22Rv1 (cell line): Measurements from ENCODE around the gene PDE6G.

Experiments
- H3K27ac ChIP-seq: fragments of 450-650 bp; 2 replicates; pipeline ENCODE4 v1.5.1; 2017
- ZFX ChIP-seq: fragments of 450-650 bp; IDR thresholded peaks from 2 replicates; pipeline ENCODE4 v1.6.1; 2017; ENCODE audit warnings: antibody characterized with exemption, borderline replicate concordance
- TF ChIP-seq, protein P1 (sequence below): fragments of 450-650 bp; IDR thresholded peaks from 2 replicates; pipeline ENCODE4 v1.5.1; 2017; ENCODE audit warnings: mild to moderate bottlenecking

The PDE6G gene

DNA sequence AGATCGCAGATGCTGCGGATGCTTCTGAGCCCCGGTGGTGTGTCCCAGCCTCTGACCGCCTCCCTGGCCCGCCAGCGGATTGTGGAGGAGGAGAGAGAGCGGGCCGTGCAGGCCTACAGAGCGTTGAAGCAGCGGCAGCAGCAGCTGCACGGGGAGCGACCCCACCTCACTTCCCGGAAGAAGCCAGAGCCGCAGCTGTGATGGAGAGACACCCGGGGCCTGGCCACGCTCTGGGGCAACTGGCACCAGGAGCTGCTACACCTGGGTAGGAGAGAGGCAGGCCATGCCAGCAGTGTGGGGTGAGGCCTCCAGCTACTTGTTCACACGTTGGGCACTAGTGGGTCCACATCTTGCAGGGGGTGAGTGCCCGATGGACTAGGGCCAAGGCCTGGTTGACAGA, 16.2 kb upstream of the PDE6G start:
- TF ChIP-seq, protein P1, sequence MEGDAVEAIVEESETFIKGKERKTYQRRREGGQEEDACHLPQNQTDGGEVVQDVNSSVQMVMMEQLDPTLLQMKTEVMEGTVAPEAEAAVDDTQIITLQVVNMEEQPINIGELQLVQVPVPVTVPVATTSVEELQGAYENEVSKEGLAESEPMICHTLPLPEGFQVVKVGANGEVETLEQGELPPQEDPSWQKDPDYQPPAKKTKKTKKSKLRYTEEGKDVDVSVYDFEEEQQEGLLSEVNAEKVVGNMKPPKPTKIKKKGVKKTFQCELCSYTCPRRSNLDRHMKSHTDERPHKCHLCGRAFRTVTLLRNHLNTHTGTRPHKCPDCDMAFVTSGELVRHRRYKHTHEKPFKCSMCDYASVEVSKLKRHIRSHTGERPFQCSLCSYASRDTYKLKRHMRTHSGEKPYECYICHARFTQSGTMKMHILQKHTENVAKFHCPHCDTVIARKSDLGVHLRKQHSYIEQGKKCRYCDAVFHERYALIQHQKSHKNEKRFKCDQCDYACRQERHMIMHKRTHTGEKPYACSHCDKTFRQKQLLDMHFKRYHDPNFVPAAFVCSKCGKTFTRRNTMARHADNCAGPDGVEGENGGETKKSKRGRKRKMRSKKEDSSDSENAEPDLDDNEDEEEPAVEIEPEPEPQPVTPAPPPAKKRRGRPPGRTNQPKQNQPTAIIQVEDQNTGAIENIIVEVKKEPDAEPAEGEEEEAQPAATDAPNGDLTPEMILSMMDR = no peak
- TF ChIP-seq ZFX = no peak
- H3K27ac ChIP-seq = no peak overlapping the region

DNA sequence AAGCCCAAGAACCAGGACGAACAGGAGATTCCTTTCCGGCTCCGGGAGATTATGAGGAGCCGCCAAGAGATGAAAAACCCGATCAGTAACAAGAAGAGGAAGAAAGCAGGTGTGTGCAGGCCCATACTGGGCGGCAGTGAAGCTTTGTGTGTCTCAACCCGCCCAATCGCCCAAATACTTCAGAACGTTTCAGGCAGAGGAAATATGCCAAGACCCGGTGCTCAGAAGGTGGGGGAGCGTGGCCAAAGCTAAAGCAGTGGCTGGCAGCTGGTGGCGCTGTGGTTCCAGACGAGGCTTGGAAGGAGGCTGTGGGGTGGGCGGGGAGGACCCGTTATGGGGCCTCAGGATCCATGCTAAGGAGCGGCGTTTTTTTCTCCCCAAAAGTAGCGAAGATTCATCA, 11.4 kb upstream of the PDE6G start:
- TF ChIP-seq, protein P1 = 0 out of 2 replicates have a peak, but pooled peaks have one; percentile 9
- TF ChIP-seq ZFX = no peak
- H3K27ac ChIP-seq = peak overlapping the region; percentile 84

DNA sequence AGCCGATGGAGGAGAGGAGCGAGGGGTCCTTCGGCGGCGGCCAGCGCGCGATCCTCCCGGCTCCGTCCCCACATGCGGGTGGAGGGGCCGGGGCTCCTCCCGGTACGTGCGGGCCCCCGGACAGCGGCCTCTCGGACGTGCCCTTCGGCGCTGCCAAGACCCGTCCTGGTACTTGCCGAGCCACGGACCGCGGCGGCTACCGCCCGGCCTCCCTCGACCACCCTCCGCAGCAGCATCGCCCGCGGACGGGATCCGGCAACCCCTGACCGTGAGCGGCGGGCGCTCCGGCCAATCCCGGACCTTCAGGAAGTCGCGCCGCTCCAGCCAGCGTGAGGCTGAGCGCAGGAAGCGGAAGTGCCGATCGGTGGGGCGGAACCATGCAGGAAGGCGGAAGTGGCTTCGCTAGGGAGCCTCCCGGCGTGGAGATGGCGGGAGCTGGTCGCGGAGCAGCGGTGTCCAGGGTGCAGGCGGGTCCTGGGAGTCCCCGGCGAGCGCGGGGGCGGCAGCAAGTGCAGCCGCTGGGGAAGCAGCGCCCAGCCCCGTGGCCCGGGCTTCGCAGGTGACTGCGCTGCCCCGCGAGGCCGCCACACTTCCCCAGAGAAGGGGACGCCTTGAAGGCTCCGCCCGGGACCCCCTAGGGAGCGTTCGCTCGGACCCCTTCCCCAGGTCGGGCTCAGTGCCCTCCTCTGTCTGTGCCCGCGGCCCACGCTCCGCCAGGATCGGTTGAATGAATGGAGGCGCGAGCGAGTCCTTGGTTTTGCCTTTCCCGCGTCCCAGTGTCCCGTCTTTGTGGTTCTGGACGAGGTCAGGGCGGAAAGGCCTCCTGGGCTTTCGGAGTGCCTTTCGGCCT, 10.2 kb upstream of the PDE6G start, which contains the start of the genes CCDC137 and OXLD1:
CCDC137 (plus strand) TSS at position 396 of the 850 bp plus-strand sequence; CDS start at position 426, 30 bp downstream.
OXLD1 (minus strand) TSS at position 264 of the 850 bp plus-strand sequence; CDS start at position 236, 28 bp downstream.
- TF ChIP-seq, protein P1 = no peak
- TF ChIP-seq ZFX = no peak
- H3K27ac ChIP-seq = peak within 1 kb of the TSS; percentile 84

DNA sequence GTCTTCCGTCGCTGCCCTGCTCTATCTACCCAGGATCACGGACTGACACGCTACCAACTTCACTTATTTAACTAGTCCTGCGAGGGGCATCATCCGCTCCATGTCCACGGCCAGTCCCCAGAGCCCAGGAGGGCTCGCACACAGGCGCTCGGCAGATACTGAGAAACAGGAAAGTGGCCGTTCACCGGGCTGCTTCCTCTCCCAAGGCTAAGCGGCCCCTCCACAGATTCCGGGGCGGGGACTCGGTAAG, 9.7 kb upstream of the PDE6G start:
- H3K27ac ChIP-seq = peak overlapping the region; percentile 84
- TF ChIP-seq, protein P1 = no peak
- no peak for TF ChIP-seq ZFX

DNA sequence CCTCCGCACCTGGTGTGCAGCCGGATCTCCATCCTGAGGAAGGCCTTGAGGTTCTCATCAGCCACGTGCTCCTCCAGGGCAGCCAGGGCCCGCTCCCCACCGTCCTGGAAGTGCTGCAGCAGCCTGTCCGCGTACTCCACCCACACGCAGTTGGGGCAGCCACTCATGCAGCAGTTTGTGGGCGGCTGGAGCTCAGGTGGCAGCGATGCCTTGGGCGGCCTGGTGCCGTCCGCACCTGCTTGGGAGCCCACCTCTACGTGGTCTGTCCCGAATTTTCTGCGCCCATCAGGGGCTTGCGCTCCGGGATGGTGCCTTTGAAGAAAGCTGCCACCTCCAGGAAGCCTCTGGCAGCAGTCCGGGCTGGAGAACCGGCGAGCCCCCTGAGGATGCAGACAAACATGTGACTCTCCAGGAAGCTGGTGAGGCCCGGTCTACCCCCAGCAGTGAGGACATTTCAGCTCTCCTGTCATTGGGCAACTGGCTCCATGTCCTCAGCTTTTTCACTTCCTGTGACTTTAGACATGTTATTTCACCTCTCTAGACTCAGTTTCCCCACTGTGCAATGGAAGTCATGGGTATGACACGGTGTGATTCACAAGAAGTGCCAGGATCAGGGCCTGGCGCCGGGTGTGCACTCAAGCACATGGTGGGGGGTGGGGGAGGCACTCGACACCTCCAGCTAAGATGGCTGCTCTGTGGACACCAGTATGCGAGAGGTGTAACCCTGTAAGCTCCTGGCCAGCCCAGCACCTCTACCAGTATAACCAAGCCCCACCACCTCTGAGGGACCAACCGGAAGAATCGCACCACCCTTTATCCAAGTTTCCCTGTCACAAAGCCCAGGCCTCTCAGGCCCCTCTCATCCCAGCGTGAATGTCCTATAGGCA, 9.1 kb upstream of the PDE6G start:
- H3K27ac ChIP-seq = peak overlapping the region; percentile 84
- TF ChIP-seq, protein P1 = no peak
- TF ChIP-seq ZFX = no peak

DNA sequence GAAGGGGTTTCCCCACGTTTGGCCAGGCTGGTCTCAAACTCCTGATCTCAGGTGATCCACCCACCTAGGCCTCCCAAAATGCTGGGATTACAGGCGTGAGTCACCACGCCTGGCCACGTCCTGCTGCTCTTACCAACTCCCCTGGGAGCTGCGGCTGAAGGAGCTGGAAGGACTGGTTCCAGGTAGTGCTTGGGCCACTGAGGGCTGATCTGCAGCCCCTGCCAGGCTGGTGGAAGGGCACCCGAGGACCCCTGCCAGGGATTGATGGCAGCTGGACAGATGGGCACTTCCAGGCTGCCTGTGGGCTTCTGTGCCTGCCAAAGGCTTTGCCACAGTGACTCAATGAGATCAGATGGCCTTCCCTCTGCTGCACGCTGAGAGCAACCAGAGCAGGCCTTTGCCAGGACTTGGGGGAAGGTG, 7.7 kb upstream of the PDE6G start:
- TF ChIP-seq, protein P1 = no peak
- TF ChIP-seq ZFX = no peak
- H3K27ac ChIP-seq = peak overlapping the region; percentile 34

DNA sequence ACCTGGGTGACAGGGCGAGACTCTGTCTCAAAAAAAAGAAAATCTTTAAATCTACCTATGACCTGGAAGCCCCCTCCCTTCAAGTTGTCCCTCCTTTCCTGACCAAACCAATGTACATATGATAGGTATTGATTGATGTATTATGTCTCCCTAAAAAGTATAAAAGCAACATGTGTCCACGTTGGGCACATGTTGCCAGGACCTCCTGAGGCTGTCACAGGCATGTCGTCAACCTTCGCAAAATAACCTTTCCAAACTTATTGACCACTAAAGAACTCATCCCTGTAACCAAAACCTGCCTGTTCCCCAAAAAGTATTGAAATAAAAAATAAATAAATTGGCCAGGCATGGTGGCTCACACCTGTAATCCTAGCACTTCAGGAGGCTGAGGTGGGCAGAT, 5.7 kb upstream of the PDE6G start:
- no peak overlapping the region for H3K27ac ChIP-seq
- no peak for TF ChIP-seq ZFX
- TF ChIP-seq, protein P1 = no peak
